Measurements from ENCODE around the gene NSG2.

The NSG2 gene

GRCh38 chr5:174155281-174155680, 109.8 kb downstream of the NSG2 start:
- DNase-seq: no peak

GRCh38 chr5:174155706-174156105, 110.2 kb downstream of the NSG2 start:
- DNase-seq: no peak

- no peak for DNase-seq
Observed at GRCh38 chr5:174157048-174157447, 111.5 kb downstream of the NSG2 start.
